ENCODE measurements around the gene ANO10.

ANO10 gene

DNA sequence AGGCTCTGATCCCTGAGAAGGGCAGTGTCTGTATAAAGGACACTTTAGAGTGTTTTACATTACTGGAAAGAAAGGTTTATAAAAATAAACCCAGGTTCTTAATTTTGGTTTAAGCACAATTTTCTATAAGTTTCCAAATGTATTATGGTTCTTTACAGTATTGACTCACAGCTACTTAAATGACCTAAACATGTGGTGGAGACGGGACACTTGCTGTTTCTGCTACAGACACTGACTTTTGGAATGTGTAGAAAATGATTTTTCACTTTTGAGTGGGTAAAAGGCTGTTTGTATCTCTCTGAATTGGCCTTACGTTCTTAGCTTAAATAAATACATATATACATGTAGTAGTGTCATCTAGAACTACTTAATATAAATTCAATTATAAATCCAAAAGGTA lies 280.0 kb downstream of the ANO10 start:
- no peak for FAIRE-seq

- no peak for FAIRE-seq
Observed at GRCh38 chr3:43340403-43340802, 281.4 kb downstream of the ANO10 start.

DNA sequence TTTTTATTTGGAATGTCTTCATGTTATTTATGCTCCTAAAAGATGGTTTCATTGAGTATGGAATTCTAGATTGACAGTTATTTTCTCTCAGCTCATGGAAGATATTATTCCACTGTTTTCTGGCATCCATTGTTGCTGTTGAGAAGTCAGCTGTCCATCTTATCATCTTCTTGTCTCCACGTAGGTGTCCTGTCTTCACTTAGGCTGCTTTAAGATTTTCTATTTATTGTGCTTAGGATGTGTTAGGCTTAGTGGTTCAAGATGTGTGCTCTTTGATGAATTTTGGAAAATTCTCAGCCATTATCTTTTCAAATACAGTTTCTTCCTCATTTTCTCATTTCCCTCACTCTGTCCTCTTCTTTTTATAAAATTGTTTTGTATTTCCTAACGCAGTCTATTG lies 283.5 kb downstream of the ANO10 start:
- no peak for FAIRE-seq

DNA sequence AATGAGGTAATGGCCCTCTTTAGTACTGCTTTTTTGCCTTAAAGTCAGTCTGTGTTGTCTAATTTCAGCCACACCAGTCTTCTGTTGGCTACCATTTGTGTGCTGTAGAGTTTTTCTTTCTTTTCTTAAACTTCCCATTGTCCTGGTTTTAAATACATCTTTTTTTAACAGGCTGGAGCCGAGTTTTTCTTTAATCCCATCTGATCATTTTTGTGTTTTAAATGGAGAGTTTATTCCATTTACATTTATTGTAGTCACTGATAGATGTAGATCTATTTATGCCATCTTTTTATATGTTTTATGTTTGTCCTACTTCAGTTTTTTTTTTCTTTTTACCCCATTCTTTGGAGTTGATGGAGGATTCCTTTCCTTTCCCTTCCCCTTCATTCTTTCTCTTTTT lies 286.0 kb downstream of the ANO10 start:
- FAIRE-seq, result no peak

DNA sequence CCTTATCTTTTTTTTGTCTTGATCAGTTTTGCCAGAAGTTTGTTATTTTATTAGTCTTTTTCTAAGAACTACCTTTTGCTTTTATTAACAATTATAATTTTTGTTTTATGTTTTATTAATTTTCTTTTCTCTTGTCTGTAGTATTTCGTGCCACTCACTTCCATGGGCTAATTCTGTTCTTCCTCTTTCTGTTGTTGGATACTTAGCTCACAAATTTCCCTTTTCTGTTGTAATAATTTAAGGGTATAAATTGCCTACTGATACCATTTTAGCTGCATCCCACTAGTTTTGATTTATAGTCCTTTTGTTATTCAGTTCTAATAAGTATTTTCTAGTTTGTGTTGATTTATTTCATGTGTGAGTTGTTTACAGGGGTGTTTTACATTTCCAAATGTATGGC lies 286.8 kb downstream of the ANO10 start:
- FAIRE-seq, result no peak

DNA sequence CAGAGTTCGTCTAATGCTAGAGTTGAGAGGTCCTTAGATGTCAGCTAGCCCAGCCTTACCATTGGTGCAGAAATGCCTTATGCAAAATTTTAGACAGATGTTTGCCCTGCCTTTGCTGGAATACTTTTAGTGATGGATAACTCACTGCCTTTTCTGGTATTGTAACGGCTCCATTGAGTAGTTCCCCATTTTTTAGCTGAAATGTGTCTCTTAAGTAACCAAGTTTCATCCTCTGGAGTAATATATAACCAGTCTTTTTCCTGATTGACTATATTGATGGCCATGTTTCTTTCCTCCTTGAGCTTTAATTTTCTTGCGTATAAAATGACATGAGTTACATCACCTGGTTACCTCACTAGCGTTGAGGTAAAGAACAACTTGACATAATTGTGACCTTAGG lies 290.4 kb downstream of the ANO10 start:
- FAIRE-seq, result no peak

DNA sequence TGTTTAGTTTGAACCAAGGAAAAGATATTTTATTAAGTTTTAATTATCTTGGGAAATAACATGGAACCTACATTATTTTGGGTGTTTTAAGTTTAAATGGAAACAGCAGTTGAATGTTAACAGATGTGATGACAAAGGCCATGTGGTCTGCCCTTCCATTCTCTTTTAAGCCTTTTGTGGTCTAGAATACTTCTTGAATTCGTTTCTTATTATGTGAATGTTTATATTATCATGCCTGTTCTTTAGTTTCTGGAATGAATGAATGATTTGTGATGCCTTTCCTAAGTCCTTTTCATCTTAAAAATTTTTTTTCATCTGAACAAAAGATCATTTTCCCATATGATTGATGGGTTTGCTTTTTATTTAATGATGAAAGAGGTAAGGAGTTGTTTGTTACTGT lies 290.8 kb downstream of the ANO10 start:
- peak; percentile 27 for FAIRE-seq

GRCh38 chr3:43328653-43329052 lies 293.2 kb downstream of the ANO10 start:
- FAIRE-seq, result no peak

GRCh38 chr3:43327582-43327979 lies 294.2 kb downstream of the ANO10 start:
- no peak for FAIRE-seq

DNA sequence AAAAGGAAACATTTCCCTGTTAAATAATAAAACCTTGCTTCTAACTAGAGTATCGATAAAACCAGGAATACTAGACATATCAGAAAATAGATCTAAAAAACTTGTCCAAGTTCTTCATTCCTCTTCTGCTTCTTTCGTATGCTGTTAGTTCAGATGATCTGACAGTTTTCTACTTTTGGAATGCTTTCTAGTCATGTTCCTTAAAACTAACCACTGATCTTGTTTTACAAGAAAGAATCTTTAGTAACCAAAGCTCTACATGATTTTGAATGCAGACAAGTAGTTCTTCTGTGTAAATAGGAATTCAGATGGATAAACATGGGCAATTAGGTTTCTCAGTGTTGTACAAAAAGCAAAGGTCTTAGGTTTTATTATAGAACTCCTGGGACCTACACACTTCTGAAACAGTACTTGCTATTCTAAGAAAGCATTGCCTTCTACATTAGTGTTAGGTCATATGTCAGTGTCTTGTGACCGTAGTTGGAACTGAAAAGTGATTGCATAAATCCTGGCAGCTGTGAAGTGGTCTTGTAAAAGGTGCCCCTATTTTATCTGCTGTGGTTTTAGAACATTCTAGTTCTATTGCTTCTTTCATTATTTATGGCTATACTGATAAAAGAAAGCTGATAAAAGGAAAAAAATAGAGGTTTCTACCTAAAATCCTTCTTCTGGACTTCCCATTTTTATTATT lies 294.8 kb downstream of the ANO10 start:
- FAIRE-seq, result no peak

GRCh38 chr3:43323541-43323940 lies 298.3 kb downstream of the ANO10 start:
- FAIRE-seq, result no peak

DNA sequence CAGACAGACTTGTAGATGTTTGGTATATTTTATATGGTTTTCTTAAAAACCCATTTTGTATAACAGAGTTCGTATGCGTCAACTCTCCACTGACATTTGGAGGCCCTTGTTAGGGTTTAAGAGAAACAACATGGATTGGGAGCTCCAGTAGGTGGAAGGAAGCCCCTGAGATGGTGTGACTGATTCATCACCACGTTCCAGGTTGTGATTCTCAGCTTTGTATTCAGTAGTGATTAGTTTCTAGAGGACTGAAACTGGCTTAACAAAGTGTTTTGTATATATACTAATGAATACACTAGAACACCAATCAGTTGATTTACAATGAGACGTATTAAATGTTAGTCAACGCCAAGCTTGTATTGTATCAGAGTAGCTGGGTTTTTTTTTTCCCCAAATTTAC lies 301.5 kb downstream of the ANO10 start:
- no peak for FAIRE-seq

DNA sequence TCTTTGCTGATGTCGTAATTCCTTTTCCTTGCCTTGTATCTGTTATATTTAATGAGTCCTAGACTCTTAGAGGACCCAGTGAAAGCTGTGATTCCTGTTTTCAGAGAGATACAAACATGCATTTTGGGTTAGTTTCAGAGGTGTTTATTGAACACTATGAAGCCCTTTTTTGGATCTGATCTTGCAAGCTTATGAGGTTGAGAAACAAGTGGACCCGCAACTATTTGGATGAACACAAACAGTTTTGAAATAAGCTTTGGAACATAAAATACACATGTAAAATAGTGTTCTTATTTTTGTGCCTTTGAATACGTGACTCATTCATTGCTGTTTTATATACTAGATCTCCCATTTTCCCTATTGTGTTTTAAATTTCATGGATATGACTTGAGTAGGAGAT lies 302.0 kb downstream of the ANO10 start:
- no peak for FAIRE-seq

DNA sequence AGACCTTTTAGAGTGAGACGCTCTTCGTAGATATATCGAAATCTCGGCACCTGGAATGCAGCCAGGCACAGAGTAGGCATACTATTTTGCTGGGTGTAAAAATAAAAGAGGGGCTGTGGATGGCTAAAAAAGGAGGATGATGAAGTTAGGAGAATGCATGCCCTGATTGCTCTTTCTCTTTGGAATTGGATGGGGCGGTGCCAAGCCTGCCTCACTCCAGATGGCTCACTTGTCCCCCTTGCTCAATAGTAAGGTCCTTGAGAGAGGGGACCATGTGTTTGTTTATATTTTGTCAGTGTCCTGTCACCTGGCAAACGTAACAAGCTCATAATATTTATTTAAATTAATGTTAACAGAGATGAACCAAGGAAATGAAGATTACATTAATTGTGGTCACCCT lies 302.4 kb downstream of the ANO10 start:
- no peak for FAIRE-seq

GRCh38 chr3:43317461-43318316 lies 304.1 kb downstream of the ANO10 start:
- no peak for FAIRE-seq

DNA sequence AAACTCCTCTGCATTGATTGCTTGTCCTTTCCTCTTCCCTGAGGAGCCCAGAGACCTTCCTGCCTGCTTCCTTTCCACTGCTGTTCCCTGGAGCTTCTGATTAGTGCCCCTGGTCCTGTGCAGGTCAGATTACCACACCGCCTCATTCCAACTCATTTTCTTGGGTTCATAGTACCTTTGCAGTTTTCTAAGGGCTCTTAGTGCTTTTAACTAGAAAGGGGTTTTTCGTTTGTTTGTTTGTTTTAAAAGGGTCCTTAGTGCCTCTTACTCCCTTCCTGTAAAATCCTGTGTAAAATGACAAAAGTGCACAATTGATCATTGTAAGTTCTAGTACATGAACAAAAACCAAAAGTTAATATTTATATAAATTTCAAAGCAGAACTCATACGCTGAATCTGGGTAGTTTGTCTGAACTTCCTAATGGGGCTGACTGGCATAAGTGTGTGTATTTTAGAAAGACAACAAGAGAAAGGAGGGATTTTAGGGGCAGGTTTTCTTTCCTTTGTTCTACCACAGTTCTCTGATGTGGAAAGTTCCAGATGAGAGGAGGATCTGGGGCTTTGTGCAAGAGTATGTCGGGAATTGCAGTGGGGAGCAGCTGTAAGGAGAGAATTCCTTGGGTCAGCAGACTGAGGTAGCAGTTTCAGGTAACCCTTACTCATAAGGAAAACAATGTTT lies 304.9 kb downstream of the ANO10 start:
- FAIRE-seq, result no peak

Measured in G401.6 (cell line).